ENCODE measurements around the gene TNNC1.

- no peak for TF ChIP-seq CTCF (IDR thresholded peaks at IDR 0.05)
- no peak for TF ChIP-seq POLR2A (IDR thresholded peaks at IDR 0.05)
Observed at GRCh38 chr3:52494886-52495495, 41.1 kb upstream of the TNNC1 start, which contains the start of gene STAB1.

All from uterus (tissue), 2 donors.